Limb (tissue), 2 donors: ENCODE measurements around the gene ESX1.
A peak's percentile ranks its signal among the peaks of the same experiment; 100 is the strongest.
"Not testable (repeated sequence)": the region's sequence is repeated elsewhere in the genome, so short reads cannot be mapped to it uniquely, and the experiment has no call there.

Source experiments
- DNase-seq, 2 donors: peaks; one replicate each; pipeline ENCODE4 v3.0.0-alpha.2; 2016; ENCODE audit errors: extremely low spot score in 2 of 2

ESX1 gene

GRCh38 chrX:104254442-104255115, at the start of gene ESX1:
Gene ESX1 (minus strand): TSS chrX:104254933. CDS start chrX:104254849, 84 bp downstream.
- DNase-seq: peak in 1 of 2 donors; percentile 27

- no peak for DNase-seq
These were observed 40.9 kb upstream of the ESX1 start for GRCh38 chrX:104295636-104296035.

GRCh38 chrX:104288961-104289360, 34.2 kb upstream of the ESX1 start:
- DNase-seq: no peak

- no peak for DNase-seq
These were observed 33.5 kb upstream of the ESX1 start for GRCh38 chrX:104288269-104288668.

- no peak for DNase-seq
These were observed 30.5 kb upstream of the ESX1 start for GRCh38 chrX:104285201-104285600.

GRCh38 chrX:104284507-104284906, 29.8 kb upstream of the ESX1 start:
- DNase-seq: no peak

GRCh38 chrX:104282166-104282725, 27.5 kb upstream of the ESX1 start:
- peak in 1 of 2 donors; percentile 41 for DNase-seq

GRCh38 chrX:104281564-104281963, 26.8 kb upstream of the ESX1 start:
- DNase-seq: no peak

GRCh38 chrX:104280609-104281008, 25.9 kb upstream of the ESX1 start:
- DNase-seq: no peak

- DNase-seq: peak in 1 of 2 donors; percentile 46
These were observed 16.3 kb upstream of the ESX1 start for GRCh38 chrX:104270916-104271512.

GRCh38 chrX:104270212-104270611, 15.5 kb upstream of the ESX1 start:
- DNase-seq: no peak

- no peak for DNase-seq
These were observed 732 bp upstream of the ESX1 start for GRCh38 chrX:104255465-104255864.

- DNase-seq: peak in 1 of 2 donors; percentile 38
These were observed 929 bp downstream of the ESX1 start for GRCh38 chrX:104253567-104254441.

- no peak for DNase-seq
These were observed 4.3 kb downstream of the ESX1 start for GRCh38 chrX:104250470-104250869.

- DNase-seq: not testable (repeated sequence)
These were observed 24.7 kb downstream of the ESX1 start for GRCh38 chrX:104230060-104230459.

GRCh38 chrX:104211187-104211586, 43.5 kb downstream of the ESX1 start:
- DNase-seq: no peak

- DNase-seq: no peak
These were observed 49.2 kb downstream of the ESX1 start for GRCh38 chrX:104205548-104205947.
